GM19238 (cell line): Measurements from ENCODE around the gene TACC2.
"Not testable (repeated sequence)": the region's sequence is repeated elsewhere in the genome, so short reads cannot be mapped to it uniquely, and the experiment has no call there.

Experiments
- DNase-seq: peaks from one replicate; pipeline ENCODE4 v3.0.0; 2011; ENCODE audit warnings: low spot score; ENCODE audit not compliant: insufficient read length

Gene TACC2

GRCh38 chr10:121988361-121989324, at the start of gene TACC2:
TSS of gene TACC2 (plus strand) at chr10:121989163. CDS start at chr10:122021982, 32,819 bp downstream.
- DNase-seq: no peak

- DNase-seq: no peak
Measured at GRCh38 chr10:121941532-121941931, 47.4 kb upstream of the TACC2 start.

GRCh38 chr10:121942749-121943416, 46.1 kb upstream of the TACC2 start:
- DNase-seq: no peak

GRCh38 chr10:121947343-121948330, 41.3 kb upstream of the TACC2 start:
- DNase-seq: no peak

- DNase-seq: no peak
Measured at GRCh38 chr10:121949049-121949448, 39.9 kb upstream of the TACC2 start.

- no peak for DNase-seq
Measured at GRCh38 chr10:121949451-121949850, 39.5 kb upstream of the TACC2 start.

- DNase-seq: no peak
Measured at GRCh38 chr10:121952226-121952625, 36.7 kb upstream of the TACC2 start.

- DNase-seq: no peak
Measured at GRCh38 chr10:121956111-121957061, 32.6 kb upstream of the TACC2 start.

- no peak for DNase-seq
Measured at GRCh38 chr10:121959671-121960070, 29.3 kb upstream of the TACC2 start.

- DNase-seq: no peak
Measured at GRCh38 chr10:121961456-121961855, 27.5 kb upstream of the TACC2 start.

GRCh38 chr10:121965996-121966395, 23.0 kb upstream of the TACC2 start:
- DNase-seq: no peak

- DNase-seq: not testable (repeated sequence)
Measured at GRCh38 chr10:121969086-121969485, 19.9 kb upstream of the TACC2 start.

- DNase-seq: peak; percentile 31
Measured at GRCh38 chr10:121974019-121974534, 14.9 kb upstream of the TACC2 start.

GRCh38 chr10:121974535-121975294, 14.2 kb upstream of the TACC2 start, which contains the start of gene NSMCE4A:
TSS of gene NSMCE4A (minus strand) at chr10:121975217. CDS start at chr10:121975165, 52 bp downstream.
- peak; percentile 94 for DNase-seq

GRCh38 chr10:121975295-121976086, 13.5 kb upstream of the TACC2 start:
- DNase-seq: no peak

GRCh38 chr10:121976607-121977006, 12.4 kb upstream of the TACC2 start:
- no peak for DNase-seq

GRCh38 chr10:121978511-121978910, 10.5 kb upstream of the TACC2 start:
- DNase-seq: no peak

GRCh38 chr10:121981346-121981745, 7.6 kb upstream of the TACC2 start:
- DNase-seq: no peak
